IMR-90 (cell line): ENCODE data around the gene RSRC1. TPM values are rescaled to one million over a fixed set of nuclear protein-coding genes. Genes with fewer than 3 reads are reported as not detected.

Source experiments
- ATAC-seq: fragments of 200-7000 bp; cut with Tn5 transposase; 2 replicates; pipeline ENCODE4 v1.9.1; 2020; ENCODE audit warnings: low read depth, mild to moderate bottlenecking, moderate library complexity
- BruUV-seq: library from RNA; stranded (reverse); fragments of 400-500 nt; replicated peaks from 2 replicates; lab custom pipeline; 2021; lab: Mats Ljungman, UMichigan
- CTCF ChIA-PET: fragments of 300-600 bp; formaldehyde crosslinking; extraction: SDS; loops from one replicate; lab custom pipeline; 2021; ENCODE audit warnings: antibody characterized with exemption; lab: Yijun Ruan, JAX
- POLR2A ChIA-PET: fragments of 300-600 bp; sonication (Branson Sonifier 250); formaldehyde crosslinking; loops from one replicate; lab custom pipeline; 2022; ENCODE audit warnings: antibody characterized with exemption; ENCODE audit not compliant: unreplicated experiment; lab: Charles Lee
- DNase-seq: peaks from one replicate; pipeline ENCODE4 v3.0.0; 2013
- H2AFZ ChIP-seq: replicated peaks from 2 replicates; pipeline ENCODE3; 2013; ENCODE audit warnings: low read length, mild to moderate bottlenecking; ENCODE audit not compliant: poor library complexity
- H2AK5ac ChIP-seq: 2 replicates; pipeline ENCODE4 v1.6.1; 2013; ENCODE audit warnings: low read depth, low read length, inconsistent platforms
- H2AK9ac ChIP-seq: replicated peaks from 2 replicates; pipeline ENCODE3; 2013; ENCODE audit warnings: mild to moderate bottlenecking, low read depth, low read length, moderate library complexity; ENCODE audit not compliant: poor library complexity
- H2BK120ac ChIP-seq: 2 replicates; pipeline ENCODE4 v1.6.1; 2013; ENCODE audit warnings: low read depth, low read length, inconsistent platforms
- H2BK15ac ChIP-seq: 3 replicates; pipeline ENCODE4 v1.6.1; 2013; ENCODE audit warnings: low read depth, low read length, inconsistent platforms
- H2BK20ac ChIP-seq: 2 replicates; pipeline ENCODE4 v1.6.1; 2013; ENCODE audit warnings: low read depth, mild to moderate bottlenecking, inconsistent platforms, low read length, moderate library complexity
- H2BK5ac ChIP-seq: 2 replicates; pipeline ENCODE4 v1.6.1; 2013; ENCODE audit warnings: mild to moderate bottlenecking, low read depth, low read length, inconsistent platforms; ENCODE audit not compliant: poor library complexity, severe bottlenecking
- H3K14ac ChIP-seq: replicated peaks from 2 replicates; pipeline ENCODE4 v1.6.1; 2013; ENCODE audit warnings: low read depth, low read length, inconsistent platforms
- H3K18ac ChIP-seq: 2 replicates; pipeline ENCODE4 v1.6.1; 2013; ENCODE audit warnings: low read depth, low read length, control low read depth
- H3K23ac ChIP-seq: 2 replicates; pipeline ENCODE4 v1.6.1; 2013; ENCODE audit warnings: low read depth, low read length, inconsistent platforms
- H3K27ac ChIP-seq: 2 replicates; pipeline ENCODE4 v1.5.1; 2013; ENCODE audit warnings: mild to moderate bottlenecking, control low read depth, low read length; ENCODE audit not compliant: insufficient read depth
- H3K27me3 ChIP-seq: 2 replicates; pipeline ENCODE4 v1.6.1; 2013; ENCODE audit warnings: low read length; ENCODE audit not compliant: control insufficient read depth, insufficient read depth
- H3K36me3 ChIP-seq: 2 replicates; pipeline ENCODE4 v1.6.1; 2013; ENCODE audit warnings: low read length, mixed read lengths; ENCODE audit not compliant: control insufficient read depth, insufficient read depth
- H3K4ac ChIP-seq: 2 replicates; pipeline ENCODE4 v1.6.1; 2013; ENCODE audit warnings: low read depth, low read length, inconsistent platforms
- H3K4me1 ChIP-seq: 2 replicates; pipeline ENCODE4 v1.6.1; 2013; ENCODE audit warnings: low read length, mixed read lengths; ENCODE audit not compliant: control insufficient read depth, insufficient read depth
- H3K4me2 ChIP-seq: 2 replicates; pipeline ENCODE4 v1.6.1; 2013; ENCODE audit warnings: low read depth, mild to moderate bottlenecking, control low read depth, low read length, moderate library complexity
- H3K4me3 ChIP-seq: 2 replicates; pipeline ENCODE4 v1.5.1; 2013; ENCODE audit warnings: low read depth, mild to moderate bottlenecking, control low read depth, low read length, moderate library complexity; ENCODE audit not compliant: insufficient read depth
- H3K56ac ChIP-seq: 2 replicates; pipeline ENCODE4 v1.6.1; 2013; ENCODE audit warnings: low read length, inconsistent platforms; ENCODE audit not compliant: insufficient read depth; ENCODE audit errors: extremely low read depth
- H3K79me1 ChIP-seq, 2 experiments: 2 replicates each; pipeline ENCODE4 v1.6.1; 2013; ENCODE audit warnings: low read length in 2 of 2, inconsistent platforms in 1 of 2, low read depth in 1 of 2
- H3K9ac ChIP-seq: 2 replicates; pipeline ENCODE4 v1.6.1; 2013; ENCODE audit warnings: low read depth, low read length, control low read depth
- H3K9me1 ChIP-seq: 2 replicates; pipeline ENCODE4 v1.6.1; 2013; ENCODE audit warnings: low read length, inconsistent platforms; ENCODE audit not compliant: insufficient read depth
- H3K9me3 ChIP-seq: 2 replicates; pipeline ENCODE4 v1.6.1; 2013; ENCODE audit warnings: low read length; ENCODE audit not compliant: control insufficient read depth, insufficient read depth
- H4K20me1 ChIP-seq: 2 replicates; pipeline ENCODE4 v1.6.1; 2013; ENCODE audit warnings: low read length, inconsistent platforms; ENCODE audit not compliant: insufficient read depth
- H4K5ac ChIP-seq: 2 replicates; pipeline ENCODE4 v1.6.1; 2013; ENCODE audit warnings: mild to moderate bottlenecking, low read depth, low read length, control low read depth
- H4K8ac ChIP-seq, 2 experiments: 2 replicates each; pipeline ENCODE4 v1.6.1; 2013; ENCODE audit warnings: low read depth in 2 of 2, low read length in 2 of 2, control low read depth in 1 of 2, inconsistent platforms in 1 of 2
- H4K91ac ChIP-seq: 2 replicates; pipeline ENCODE4 v1.6.1; 2013; ENCODE audit warnings: low read depth, low read length, inconsistent platforms; ENCODE audit not compliant: insufficient read depth
- MAZ ChIP-seq: IDR thresholded peaks from 2 replicates; pipeline ENCODE4 v1.6.1; 2012; ENCODE audit warnings: low read depth, mild to moderate bottlenecking, low read length, improper control_type of control experiment, moderate library complexity, borderline replicate concordance
- MXI1 ChIP-seq: IDR thresholded peaks from 2 replicates; pipeline ENCODE4 v1.6.1; 2012; ENCODE audit warnings: low read depth, mild to moderate bottlenecking, low read length, moderate library complexity, borderline replicate concordance
- POLR2A ChIP-seq: IDR thresholded peaks from 2 replicates; pipeline ENCODE4 v1.6.1; 2012; ENCODE audit warnings: mild to moderate bottlenecking, low read depth, low read length
- RAD21 ChIP-seq: IDR thresholded peaks from 2 replicates; pipeline ENCODE4 v1.6.1; 2012; ENCODE audit warnings: low read length, improper control_type of control experiment
- SMC3 ChIP-seq: fragments of 150-350 bp; IDR thresholded peaks from 2 replicates; pipeline ENCODE4 v1.6.1; 2016; ENCODE audit warnings: low read depth, mild to moderate bottlenecking, antibody characterized with exemption, low read length, moderate library complexity
- WGBS, 2 experiments: methylation state at CpG; one replicate each; pipeline versions ENCODE4 v1.1.5 to v1.1.7; 2013; ENCODE audit warnings: missing lambda C conversion rate in 2 of 2; ENCODE audit not compliant: insufficient read length in 1 of 2; ENCODE audit errors: extremely low coverage in 2 of 2; 5-methylcytosine and 5-hydroxymethylcytosine counted together
- dilution Hi-C: fragments of 300-500 bp; cut with HindIII; formaldehyde crosslinking; loops from one replicate; pipeline ENCODE4 v1.14.3; 2018; ENCODE audit warnings: low sequenced_read_pairs; ENCODE audit not compliant: unreplicated experiment
- in situ Hi-C: fragments of 300-500 bp; cut with MboI; formaldehyde crosslinking; loops from 3 replicates; pipeline ENCODE4 v1.14.3; 2019; ENCODE audit warnings: low sequenced_read_pairs, inconsistent platforms, mixed read lengths
- intact Hi-C: fragments of 100-400 bp; cut with micrococcal nuclease; formaldehyde crosslinking; loops from 2 replicates; pipeline ENCODE4 v1.10.0; 2022
- polyA plus RNA-seq, 3 experiments: library from polyadenylated mRNA; depleted of rRNA; stranded (reverse); fragments of >200 nt; gene quantifications; 2 replicates each; pipeline ENCODE4 v1.2.3, GENCODE V29; 2012; ENCODE audit warnings: low replicate concordance in 1 of 3
- total RNA-seq: library from RNA; depleted of rRNA; stranded (reverse); fragments of >200 nt; gene quantifications from 2 replicates; pipeline ENCODE4 v1.2.3, GENCODE V29; 2012

The RSRC1 gene
- total and polyA plus RNA-seq, 2 of the 4 experiments (the other 2 are of a cell fraction), result 3.8 to 41.8 TPM

DNA sequence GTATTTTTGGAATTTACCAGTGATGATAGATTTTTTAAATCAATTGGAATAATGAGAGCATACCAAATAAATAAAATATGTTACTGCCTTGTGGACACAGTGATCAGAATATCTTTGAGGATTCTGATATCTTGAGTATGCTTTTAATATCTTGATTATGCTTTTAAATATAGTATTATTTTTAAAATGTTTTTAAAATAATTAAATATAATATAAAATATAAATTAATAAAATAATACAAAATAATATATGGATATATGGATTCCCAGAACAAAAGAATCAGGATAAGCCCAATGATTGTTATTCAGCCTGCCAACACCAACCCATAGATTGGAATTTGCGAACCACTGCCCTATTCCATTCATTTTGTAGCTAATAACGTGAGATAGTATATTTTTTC is 369.2 kb downstream of the RSRC1 start:
- in situ Hi-C loops, result no loop called here
- Histone ChIP-seq H4K91ac (no peak overlapping the region), H4K8ac (no peak overlapping the region), H2AK9ac (no peak overlapping the region), H2BK120ac (no peak overlapping the region), H2BK20ac (no peak overlapping the region), H4K20me1 (no peaks in the 10 kb centered on the region), H2AK5ac (no peak overlapping the region), H3K9ac (no peak overlapping the region), H3K56ac (no peak overlapping the region), H4K5ac (no peak overlapping the region), H2AFZ (no peak overlapping the region), H3K23ac (no peak overlapping the region), H3K4ac (no peak overlapping the region), H3K4me1 (no peaks in the 10 kb centered on the region), H3K79me1 (no peaks in the 10 kb centered on the region; a peak in 1 of 4 replicates), H3K14ac (no peak overlapping the region), H3K9me3 (no peaks in the 10 kb centered on the region), H3K4me2 (no peak overlapping the region), H2BK5ac (no peak overlapping the region), H3K18ac (no peak overlapping the region), H3K27me3 (no peaks in the 10 kb centered on the region), H3K36me3 (no peaks in the 10 kb centered on the region), H2BK15ac (no peak overlapping the region), H3K27ac (no peak overlapping the region), H3K9me1 (no peaks in the 10 kb centered on the region), H3K4me3 (no peak overlapping the region)
- dilution Hi-C loops, result no loop called here
- ChIA-PET CTCF (no interaction called here), POLR2A (no interaction called here)
- no TSS peak for BruUV-seq
- DNase-seq, result no peak
- TF ChIP-seq MXI1 (no peak), RAD21 (no peak), POLR2A (no peak), SMC3 (no peak), MAZ (no peak)
- ATAC-seq, result no peak
- intact Hi-C loops, result no loop called here
- no CpG with 5 or more reads among the region's 2 CpGs for WGBS, 2 experiments
